Posterior vena cava (tissue), 2 donors: ENCODE data around the gene TBX20. TPM values are rescaled to one million over a fixed set of nuclear protein-coding genes. Genes with fewer than 3 reads are reported as not detected.

Experiments
- DNase-seq: peaks from one replicate; pipeline ENCODE4 v3.0.0-alpha.2; 2020; ENCODE audit warnings: low spot score
- intact Hi-C, 2 donors: fragments of 100-400 bp; cut with DNase I; formaldehyde crosslinking; loops; one replicate each; pipeline versions ENCODE4 v1.14.1 to v1.14.2; 2022 to 2023
- long read RNA-seq, 2 donors: library from polyadenylated mRNA; unstranded; transcript quantifications; one replicate each; pipeline ENCODE4 v2.0.0, GENCODE V29; 2020 to 2021
- total RNA-seq, 2 donors: library from RNA; stranded (reverse); fragmentation: NEBNext Ultra II Directional; extraction: Animal tissue kit (Norgen Biotek cat#: 25700); gene quantifications; one replicate each; pipeline ENCODE4 v1.2.1, GENCODE V29; 2021
- donor health status: DM: yes; HTN: yes; CAD: no.
- donor health status: DM: yes; HTN: yes; CAD: no.

Gene TBX20, protein sequence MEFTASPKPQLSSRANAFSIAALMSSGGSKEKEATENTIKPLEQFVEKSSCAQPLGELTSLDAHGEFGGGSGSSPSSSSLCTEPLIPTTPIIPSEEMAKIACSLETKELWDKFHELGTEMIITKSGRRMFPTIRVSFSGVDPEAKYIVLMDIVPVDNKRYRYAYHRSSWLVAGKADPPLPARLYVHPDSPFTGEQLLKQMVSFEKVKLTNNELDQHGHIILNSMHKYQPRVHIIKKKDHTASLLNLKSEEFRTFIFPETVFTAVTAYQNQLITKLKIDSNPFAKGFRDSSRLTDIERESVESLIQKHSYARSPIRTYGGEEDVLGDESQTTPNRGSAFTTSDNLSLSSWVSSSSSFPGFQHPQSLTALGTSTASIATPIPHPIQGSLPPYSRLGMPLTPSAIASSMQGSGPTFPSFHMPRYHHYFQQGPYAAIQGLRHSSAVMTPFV
- total RNA-seq = not detected
- long read RNA-seq, donor 1 = 0 reads
- long read RNA-seq, donor 2 = 0 reads

- DNase-seq = peak; percentile 78
- intact Hi-C loops = no loop called here
These were observed at the start of gene TBX20 for GRCh38 chr7:35253710-35254495. TSS of gene TBX20 (minus strand) at chr7:35254100. CDS start at chr7:35253620, 480 bp downstream.

DNA sequence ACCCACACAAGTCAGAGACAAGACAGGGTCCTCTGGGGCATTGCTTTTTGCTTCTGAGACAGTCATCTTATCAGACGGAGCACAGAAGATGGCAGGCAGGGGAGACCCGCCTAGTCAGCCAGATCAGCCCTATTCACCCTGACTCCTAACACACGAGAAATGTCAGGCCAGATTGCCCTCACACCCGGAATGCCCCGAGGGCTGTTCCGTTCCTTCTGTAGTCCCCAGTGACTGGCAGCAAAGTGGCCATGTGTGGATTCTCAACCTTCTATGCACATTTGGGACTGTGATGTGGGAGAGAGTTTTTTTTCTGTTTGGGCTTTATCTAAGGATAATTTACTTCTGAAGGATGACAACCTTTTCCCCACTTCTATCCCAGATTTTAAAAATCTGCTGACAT is 35.5 kb upstream of the TBX20 start:
- no peak for DNase-seq
- intact Hi-C loops = no loop called here

- intact Hi-C loops = no loop called here
- no peak for DNase-seq
These were observed 33.1 kb upstream of the TBX20 start for GRCh38 chr7:35286986-35287385.

DNA sequence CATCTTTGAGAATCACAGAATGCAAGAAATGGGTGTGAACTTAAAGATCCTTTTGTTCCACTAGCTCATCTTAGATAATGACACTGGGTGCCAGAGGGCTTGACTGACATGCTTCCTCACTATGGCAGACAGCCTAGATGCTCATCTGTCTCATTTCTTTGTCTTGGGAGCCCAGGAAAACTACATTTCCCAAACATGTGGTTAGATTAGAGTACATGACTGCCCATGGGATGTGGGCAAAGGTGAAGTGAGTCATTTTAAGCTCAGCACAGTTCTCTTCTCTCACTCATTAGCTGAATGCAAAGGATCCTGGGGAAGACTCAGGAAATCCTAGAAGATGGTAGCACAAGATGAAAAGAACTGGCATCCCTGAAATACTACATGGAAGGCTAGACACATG is 32.5 kb upstream of the TBX20 start:
- intact Hi-C loops = no loop called here
- DNase-seq = no peak

- intact Hi-C loops = no loop called here
These were observed 31.9 kb upstream of the TBX20 start for GRCh38 chr7:35285799-35286198.

GRCh38 chr7:35280902-35281301 is 27.0 kb upstream of the TBX20 start:
- intact Hi-C loops = no loop called here
- no peak for DNase-seq

More at GRCh38 chr7:35285799-35286198, 31.9 kb upstream of the TBX20 start:
- DNase-seq = no peak

GRCh38 chr7:35277359-35277758 is 23.5 kb upstream of the TBX20 start:
- intact Hi-C loops = no loop called here
- no peak for DNase-seq

DNA sequence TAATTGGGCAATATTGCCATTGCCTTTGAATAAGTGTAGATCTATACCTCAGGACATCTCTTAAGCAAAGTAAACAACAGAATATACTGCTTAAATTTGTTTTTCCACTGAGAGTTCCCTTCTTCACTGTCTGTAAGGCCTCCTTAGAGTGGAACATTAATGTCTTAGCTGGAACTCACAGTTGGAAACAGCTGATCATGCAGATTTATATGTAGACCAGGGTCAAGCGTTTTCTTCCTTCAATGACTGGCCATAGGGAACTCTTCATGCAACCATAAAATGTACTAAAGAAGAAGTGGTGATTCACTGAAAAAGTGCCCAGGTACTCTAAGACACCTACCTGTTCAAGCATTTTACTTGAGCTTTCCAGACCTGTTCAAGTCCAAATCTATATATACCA is 18.3 kb upstream of the TBX20 start:
- intact Hi-C loops = no loop called here
- DNase-seq = no peak

- DNase-seq = no peak
- intact Hi-C loops = no loop called here
These were observed 15.1 kb upstream of the TBX20 start for GRCh38 chr7:35268953-35269352.

- DNase-seq = no peak
- intact Hi-C loops = no loop called here
These were observed 13.5 kb upstream of the TBX20 start for GRCh38 chr7:35267411-35267810.

DNA sequence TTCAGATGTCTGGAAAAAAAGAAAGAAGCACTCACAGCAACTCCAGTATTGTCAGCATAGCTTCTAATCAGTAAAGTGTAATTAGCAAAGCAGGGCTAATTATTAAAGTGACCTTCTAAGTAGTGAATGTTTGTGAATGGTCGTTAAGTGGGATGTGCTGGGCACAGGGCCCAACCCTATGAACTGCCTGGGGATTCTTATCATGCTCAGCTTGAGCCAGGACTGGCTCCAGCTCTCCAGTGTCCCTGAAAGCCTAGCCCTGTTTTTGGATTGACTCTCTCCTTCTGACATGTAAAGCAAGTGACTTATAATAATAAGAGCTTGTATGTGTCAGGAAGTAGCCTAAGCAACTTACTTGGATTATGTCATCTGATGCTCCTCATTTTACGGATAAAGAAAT is 9.5 kb upstream of the TBX20 start:
- intact Hi-C loops = no loop called here
- no peak for DNase-seq

DNA sequence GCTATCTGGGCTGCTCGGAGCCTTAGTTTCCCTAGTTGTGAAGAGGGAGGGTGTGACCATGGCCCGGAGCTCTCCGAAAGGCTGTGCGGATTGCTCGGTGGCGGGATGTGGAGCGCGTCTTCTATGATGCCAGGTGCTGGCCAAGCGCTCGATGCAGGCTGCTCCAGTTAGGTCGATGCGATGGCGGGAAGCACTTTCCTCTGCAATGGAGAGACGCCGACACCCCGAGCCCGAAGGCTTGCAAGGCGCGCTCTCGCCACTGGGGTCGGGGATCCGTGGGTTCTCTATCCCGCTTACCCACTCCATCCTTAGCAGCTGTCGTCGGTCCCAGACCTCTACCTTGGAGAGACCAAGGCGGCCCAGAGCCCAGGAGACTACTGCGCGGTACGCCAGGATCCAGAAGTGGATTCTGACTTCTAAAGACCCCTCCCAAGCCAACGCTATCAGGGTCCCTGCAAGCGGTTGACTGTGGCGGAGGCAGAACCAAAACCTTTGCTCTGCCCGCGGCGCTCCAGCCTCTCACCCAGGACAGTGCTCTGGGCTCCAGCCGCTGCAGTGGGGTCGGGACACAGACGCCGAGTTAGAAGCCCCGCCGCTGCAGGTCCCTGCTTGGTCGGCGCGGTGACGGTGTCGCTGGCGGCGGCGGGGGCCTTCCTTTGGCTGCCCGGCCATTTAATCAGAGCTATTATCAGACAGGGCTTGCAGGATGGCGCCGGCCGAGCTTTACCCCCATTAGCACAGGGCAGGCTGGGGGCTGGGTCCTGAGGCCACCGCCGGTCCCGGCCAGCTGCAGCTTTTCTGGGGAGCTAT is 7.8 kb upstream of the TBX20 start:
- intact Hi-C loops = no loop called here
- no peak for DNase-seq

- intact Hi-C loops = no loop called here
These were observed 7.1 kb upstream of the TBX20 start for GRCh38 chr7:35261041-35261440.

GRCh38 chr7:35260246-35260645 is 6.3 kb upstream of the TBX20 start:
- intact Hi-C loops = no loop called here

More at GRCh38 chr7:35261041-35261440, 7.1 kb upstream of the TBX20 start:
- DNase-seq = no peak

DNA sequence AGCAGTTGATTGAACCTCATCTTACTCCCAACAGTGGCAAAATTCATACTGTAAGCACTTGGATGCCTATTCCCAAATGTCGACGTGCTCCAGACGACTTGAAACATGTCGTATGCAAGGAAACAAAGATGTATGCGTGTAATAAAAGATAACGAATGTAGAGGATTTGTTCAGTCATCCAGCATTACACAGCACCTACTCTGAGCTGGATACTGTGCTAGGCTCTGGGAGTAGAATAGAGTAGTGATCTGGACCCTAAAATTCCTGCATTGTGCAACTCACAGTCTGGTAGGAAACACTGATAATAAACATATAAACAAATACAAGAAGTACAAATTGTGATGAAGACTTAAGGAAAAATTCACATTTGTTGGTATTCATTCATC is 5.6 kb upstream of the TBX20 start:
- intact Hi-C loops = no loop called here
- DNase-seq = no peak

More at GRCh38 chr7:35260246-35260645, 6.3 kb upstream of the TBX20 start:
- no peak for DNase-seq

GRCh38 chr7:35258868-35259522 is 5.1 kb upstream of the TBX20 start:
- intact Hi-C loops = no loop called here
- DNase-seq = no peak

- no peak for DNase-seq
- intact Hi-C loops = no loop called here
These were observed 4.4 kb upstream of the TBX20 start for GRCh38 chr7:35258125-35258867.
